Uterus (tissue), 4 donors: ENCODE results near the gene TSPAN4. TPM values are rescaled to one million over a fixed set of nuclear protein-coding genes. Genes with fewer than 3 reads are reported as not detected.

Experiments
- DNase-seq, 2 donors: peaks; one replicate each; pipeline ENCODE4 v3.0.0-alpha.2; 2019 to 2020
- H3K27ac ChIP-seq, 2 donors: fragments of 200-600 bp; sonication (generic); 1 replicate in 1 of 2; 2 replicates in 1 of 2; pipeline ENCODE4 v1.5.1; 2016 to 2018
- H3K27me3 ChIP-seq, 2 donors: fragments of 200-600 bp; sonication (generic); one replicate each; pipeline ENCODE4 v1.5.1; 2018 to 2019; ENCODE audit warnings: control low read depth in 1 of 2
- H3K36me3 ChIP-seq, 2 donors: fragments of 200-600 bp; sonication (generic); one replicate each; pipeline ENCODE4 v1.5.1; 2019; ENCODE audit warnings: control low read depth in 1 of 2
- H3K4me1 ChIP-seq, 2 donors: fragments of 200-600 bp; sonication (generic); one replicate each; pipeline ENCODE4 v1.5.1; 2018 to 2019; ENCODE audit warnings: control low read depth in 1 of 2
- H3K4me3 ChIP-seq, 2 donors: fragments of 200-600 bp; sonication (generic); 1 replicate in 1 of 2; 2 replicates in 1 of 2; pipeline ENCODE4 v1.5.1; 2018 to 2019; ENCODE audit warnings: mild to moderate bottlenecking in 1 of 2
- H3K9me3 ChIP-seq, 2 donors: fragments of 200-600 bp; sonication (generic); one replicate each; pipeline ENCODE4 v1.5.1; 2019; ENCODE audit warnings: control low read depth in 1 of 2
- CTCF ChIP-seq, 4 experiments: fragments of 200-600 bp in 2 of 4; fragments of 450-650 bp in 2 of 4; sonication (generic) in 2 of 4; IDR thresholded peaks; one replicate each; pipeline ENCODE4 v1.5.1; 2016 to 2019; ENCODE audit warnings: antibody characterized with exemption in 4 of 4, mild to moderate bottlenecking in 2 of 4, moderate library complexity in 1 of 4
- POLR2A ChIP-seq, 2 donors: fragments of 450-650 bp; IDR thresholded peaks; one replicate each; pipeline ENCODE4 v1.6.1; 2016; ENCODE audit warnings: antibody characterized with exemption in 2 of 2, mild to moderate bottlenecking in 1 of 2, moderate library complexity in 1 of 2
- intact Hi-C: fragments of 100-400 bp; cut with DNase I; formaldehyde crosslinking; loops from one replicate; pipeline ENCODE4 v1.15.1; 2023; ENCODE audit warnings: low total_unique reads
- total RNA-seq, 4 donors: library from RNA; depleted of rRNA in 3 of 4; stranded (reverse); fragments of >200 nt in 3 of 4; gene quantifications; one replicate each; pipeline versions ENCODE4 v1.1.0 to v1.2.4, GENCODE V29; 2014 to 2023
- donor health status: DM: yes; HTN: yes; CAD: no.

The TSPAN4 gene
- total RNA-seq, 4 donors from 2014 or later = 68.4 to 119 (median 105) TPM

- Histone ChIP-seq H3K27me3 (no peaks in the 10 kb centered on the region), H3K4me3 (no peak overlapping the region), H3K4me1 (no peaks in the 10 kb centered on the region), H3K9me3 (no peaks in the 10 kb centered on the region), H3K36me3 (no peaks in the 10 kb centered on the region), H3K27ac (no peak overlapping the region)
- TF ChIP-seq CTCF (IDR thresholded peaks at IDR 0.05) (no peak), POLR2A (IDR thresholded peaks at IDR 0.05) (no peak)
- DNase-seq = no peak
- intact Hi-C loops = no loop called here
Observed at GRCh38 chr11:904380-904779, 61.7 kb downstream of the TSPAN4 start.

GRCh38 chr11:905952-906351 is 63.3 kb downstream of the TSPAN4 start:
- no peak for DNase-seq
- TF ChIP-seq POLR2A (IDR thresholded peaks at IDR 0.05) (no peak), CTCF (IDR thresholded peaks at IDR 0.05) (no peak)
- H3K27me3 ChIP-seq = no peaks in the 10 kb centered on the region
- H3K36me3 ChIP-seq = no peaks in the 10 kb centered on the region
- no peaks in the 10 kb centered on the region for H3K4me1 ChIP-seq
- H3K4me3 ChIP-seq = no peak overlapping the region
- H3K27ac ChIP-seq = no peak overlapping the region
- intact Hi-C loops = no loop called here
- H3K9me3 ChIP-seq = no peaks in the 10 kb centered on the region

- TF ChIP-seq POLR2A (IDR thresholded peaks at IDR 0.05) (no peak), CTCF (IDR thresholded peaks at IDR 0.05) (no peak)
- no peaks in the 10 kb centered on the region for H3K9me3 ChIP-seq
- H3K36me3 ChIP-seq = no peaks in the 10 kb centered on the region
- no peaks in the 10 kb centered on the region for H3K27me3 ChIP-seq
- DNase-seq = no peak
- H3K27ac ChIP-seq = no peak overlapping the region
- intact Hi-C loops = no loop called here
- no peak overlapping the region for H3K4me3 ChIP-seq
- H3K4me1 ChIP-seq = peaks cover 0 to 5% of the 10 kb centered on the region in 2 donors
Observed at GRCh38 chr11:907668-908067, 65.0 kb downstream of the TSPAN4 start.

- DNase-seq = no peak
- Histone ChIP-seq H3K4me1 (peaks cover 0 to 5% of the 10 kb centered on the region in 2 donors), H3K27me3 (no peaks in the 10 kb centered on the region), H3K27ac (no peak overlapping the region), H3K4me3 (no peak overlapping the region), H3K9me3 (no peaks in the 10 kb centered on the region), H3K36me3 (no peaks in the 10 kb centered on the region)
- intact Hi-C loops = no loop called here
- no peak for TF ChIP-seq POLR2A (IDR thresholded peaks at IDR 0.05)
- TF ChIP-seq CTCF (IDR thresholded peaks at IDR 0.05) = no peak
Observed at GRCh38 chr11:908273-908672, 65.6 kb downstream of the TSPAN4 start.

GRCh38 chr11:909406-909805 is 66.8 kb downstream of the TSPAN4 start:
- no peak for DNase-seq
- H3K27me3 ChIP-seq = no peaks in the 10 kb centered on the region
- H3K36me3 ChIP-seq = no peaks in the 10 kb centered on the region
- TF ChIP-seq POLR2A (IDR thresholded peaks at IDR 0.05) (no peak), CTCF (IDR thresholded peaks at IDR 0.05) (no peak)
- H3K4me3 ChIP-seq = peak overlapping the region in 1 of 2 donors; percentile 85
- H3K27ac ChIP-seq = no peak overlapping the region
- peaks cover 0 to 5% of the 10 kb centered on the region in 2 donors for H3K4me1 ChIP-seq
- intact Hi-C loops = no loop called here
- no peaks in the 10 kb centered on the region for H3K9me3 ChIP-seq
